ENCODE data around the gene SUDS3.

The SUDS3 gene

GRCh38 chr12:118436002-118436730 lies 59.8 kb downstream of the SUDS3 start:
- DNase-seq (ENCODE audit: low read depth, low spot score): no peak
- no peak overlapping the region for H3K27ac ChIP-seq

- H3K27ac ChIP-seq: no peak overlapping the region
- DNase-seq (ENCODE audit: low read depth, low spot score): no peak
Measured at GRCh38 chr12:118436986-118437385, 60.6 kb downstream of the SUDS3 start.

GRCh38 chr12:118439068-118439467 lies 62.7 kb downstream of the SUDS3 start:
- no peak overlapping the region for H3K27ac ChIP-seq
- no peak for DNase-seq (ENCODE audit: low read depth, low spot score)

- no peak overlapping the region for H3K27ac ChIP-seq
- no peak for DNase-seq (ENCODE audit: low read depth, low spot score)
Measured at GRCh38 chr12:118446247-118446646, 69.9 kb downstream of the SUDS3 start.

- no peak overlapping the region for H3K27ac ChIP-seq
- DNase-seq (ENCODE audit: low read depth, low spot score): no peak
Measured at GRCh38 chr12:118447181-118447580, 70.8 kb downstream of the SUDS3 start.

GRCh38 chr12:118448341-118448740 lies 72.0 kb downstream of the SUDS3 start:
- no peak for DNase-seq (ENCODE audit: low read depth, low spot score)
- no peak overlapping the region for H3K27ac ChIP-seq

- no peak for DNase-seq (ENCODE audit: low read depth, low spot score)
- H3K27ac ChIP-seq: no peak overlapping the region
Measured at GRCh38 chr12:118455327-118455726, 79.0 kb downstream of the SUDS3 start.

GRCh38 chr12:118456741-118457140 lies 80.4 kb downstream of the SUDS3 start:
- H3K27ac ChIP-seq: no peak overlapping the region
- no peak for DNase-seq (ENCODE audit: low read depth, low spot score)

GRCh38 chr12:118459110-118459509 lies 82.8 kb downstream of the SUDS3 start:
- DNase-seq (ENCODE audit: low read depth, low spot score): no peak
- H3K27ac ChIP-seq: no peak overlapping the region

GRCh38 chr12:118463677-118464076 lies 87.3 kb downstream of the SUDS3 start:
- DNase-seq (ENCODE audit: low read depth, low spot score): no peak
- no peak overlapping the region for H3K27ac ChIP-seq

- no peak for DNase-seq (ENCODE audit: low read depth, low spot score)
- no peak overlapping the region for H3K27ac ChIP-seq
Measured at GRCh38 chr12:118465706-118466105, 89.4 kb downstream of the SUDS3 start.
